PC-9 (cell line): ENCODE data around the gene TTL. TPM values are rescaled to one million over a fixed set of nuclear protein-coding genes. Genes with fewer than 3 reads are reported as not detected.
A peak's percentile ranks its signal among the peaks of the same experiment; 100 is the strongest.
"Not testable (repeated sequence)": the region's sequence is repeated elsewhere in the genome, so short reads cannot be mapped to it uniquely, and the experiment has no call there.

Experiments
- BruUV-seq: library from RNA; stranded (reverse); fragments of 400-500 nt; replicated peaks from 2 replicates; lab custom pipeline; 2021; lab: Mats Ljungman, UMichigan
- CTCF ChIA-PET: fragments of 300-600 bp; sonication (Branson Sonifier 250); formaldehyde crosslinking; loops from one replicate; lab custom pipeline; 2022; ENCODE audit warnings: antibody characterized with exemption; lab: Charles Lee
- POLR2A ChIA-PET: fragments of 300-600 bp; sonication (Branson Sonifier 250); formaldehyde crosslinking; loops from one replicate; lab custom pipeline; 2022; ENCODE audit warnings: antibody characterized with exemption; ENCODE audit not compliant: unreplicated experiment; lab: Charles Lee
- DNase-seq, 2 experiments: peaks; one replicate each; pipeline versions ENCODE4 v3.0.0 to v3.0.0-alpha.2; 2015 to 2022; ENCODE audit warnings: mixed read lengths in 1 of 2
- H2AFZ ChIP-seq: fragments of 200-600 bp; sonication (generic); 2 replicates; pipeline ENCODE4 v1.8.1; 2017; ENCODE audit warnings: antibody characterized with exemption
- H3F3A ChIP-seq: fragments of 200-600 bp; sonication (generic); 2 replicates; pipeline ENCODE4 v1.8.1; 2017; ENCODE audit warnings: antibody characterized with exemption, mild to moderate bottlenecking, low read depth; ENCODE audit not compliant: insufficient read depth
- H3K27ac ChIP-seq: fragments of 200-600 bp; sonication (generic); 2 replicates; pipeline ENCODE4 v1.6.1; 2016; ENCODE audit warnings: mixed run types
- H3K27me3 ChIP-seq: fragments of 200-600 bp; sonication (generic); 2 replicates; pipeline ENCODE4 v1.6.1; 2016; ENCODE audit warnings: low read depth, mixed run types; ENCODE audit not compliant: insufficient read depth
- H3K36me3 ChIP-seq: fragments of 200-600 bp; sonication (generic); 2 replicates; pipeline ENCODE4 v1.6.1; 2016; ENCODE audit warnings: low read depth, mixed run types
- H3K4me1 ChIP-seq: fragments of 200-600 bp; sonication (generic); replicated peaks from 2 replicates; pipeline ENCODE4 v1.6.1; 2016; ENCODE audit warnings: mixed run types; ENCODE audit not compliant: insufficient read depth
- H3K4me2 ChIP-seq: fragments of 200-600 bp; sonication (generic); 2 replicates; pipeline ENCODE4 v1.6.1; 2017; ENCODE audit warnings: mixed run types
- H3K4me3 ChIP-seq: fragments of 200-600 bp; sonication (generic); 2 replicates; pipeline ENCODE4 v1.6.1; 2016; ENCODE audit warnings: mixed run types
- H3K79me2 ChIP-seq: fragments of 200-600 bp; sonication (generic); 2 replicates; pipeline ENCODE4 v1.6.1; 2017; ENCODE audit warnings: low read depth, mixed run types
- H3K9me2 ChIP-seq: fragments of 200-600 bp; sonication (generic); 2 replicates; pipeline ENCODE4 v1.8.1; 2017; ENCODE audit warnings: mild to moderate bottlenecking; ENCODE audit not compliant: insufficient read depth
- H3K9me3 ChIP-seq: fragments of 200-600 bp; sonication (generic); 2 replicates; pipeline ENCODE4 v1.8.1; 2016; ENCODE audit warnings: low read depth; ENCODE audit not compliant: insufficient read depth
- H4K20me1 ChIP-seq: fragments of 200-600 bp; sonication (generic); 2 replicates; pipeline ENCODE4 v1.8.1; 2017; ENCODE audit not compliant: insufficient read depth
- EZH2 ChIP-seq: fragments of 200-600 bp; sonication (generic); IDR thresholded peaks from 2 replicates; pipeline ENCODE4 v1.8.0; 2017; ENCODE audit warnings: antibody characterized with exemption, low read depth
- intact Hi-C: fragments of 100-400 bp; cut with micrococcal nuclease; formaldehyde crosslinking; loops from one replicate; pipeline ENCODE4 v1.10.0; 2022; ENCODE audit not compliant: unreplicated experiment
- total RNA-seq: library from RNA; stranded (reverse); gene quantifications from 2 replicates; pipeline ENCODE4 v1.2.3, GENCODE V29; 2021
- TF ChIP-seq, protein P1 (sequence below): fragments of 200-600 bp; sonication (generic); conservative IDR thresholded peaks from 2 replicates; pipeline ENCODE4 v1.6.1; 2017; ENCODE audit warnings: mixed run types, antibody characterized with exemption, mild to moderate bottlenecking, moderate library complexity

The TTL gene
- total RNA-seq, 1 experiment from 2014 or later, result 25.4 TPM

DNA sequence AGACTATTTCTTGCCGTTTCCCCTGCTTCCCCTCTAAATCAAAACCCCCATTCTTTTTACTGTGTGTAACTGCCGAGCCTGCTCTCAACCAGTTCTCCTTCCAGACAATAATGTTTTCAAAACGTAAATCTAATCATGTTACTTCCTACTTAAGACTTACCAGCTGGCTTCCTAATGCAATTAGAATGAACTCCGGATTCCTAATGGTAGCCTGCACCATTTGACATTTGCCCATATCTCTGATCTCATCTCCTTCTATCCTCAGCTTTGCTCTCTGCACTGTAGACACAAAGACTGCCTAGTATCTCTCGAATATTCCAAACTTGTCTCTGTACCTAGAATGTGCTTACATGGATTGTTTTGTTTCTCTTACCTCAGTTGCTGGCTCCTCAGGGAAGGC lies 12.9 kb downstream of the TTL start:
- TF ChIP-seq, protein P1, sequence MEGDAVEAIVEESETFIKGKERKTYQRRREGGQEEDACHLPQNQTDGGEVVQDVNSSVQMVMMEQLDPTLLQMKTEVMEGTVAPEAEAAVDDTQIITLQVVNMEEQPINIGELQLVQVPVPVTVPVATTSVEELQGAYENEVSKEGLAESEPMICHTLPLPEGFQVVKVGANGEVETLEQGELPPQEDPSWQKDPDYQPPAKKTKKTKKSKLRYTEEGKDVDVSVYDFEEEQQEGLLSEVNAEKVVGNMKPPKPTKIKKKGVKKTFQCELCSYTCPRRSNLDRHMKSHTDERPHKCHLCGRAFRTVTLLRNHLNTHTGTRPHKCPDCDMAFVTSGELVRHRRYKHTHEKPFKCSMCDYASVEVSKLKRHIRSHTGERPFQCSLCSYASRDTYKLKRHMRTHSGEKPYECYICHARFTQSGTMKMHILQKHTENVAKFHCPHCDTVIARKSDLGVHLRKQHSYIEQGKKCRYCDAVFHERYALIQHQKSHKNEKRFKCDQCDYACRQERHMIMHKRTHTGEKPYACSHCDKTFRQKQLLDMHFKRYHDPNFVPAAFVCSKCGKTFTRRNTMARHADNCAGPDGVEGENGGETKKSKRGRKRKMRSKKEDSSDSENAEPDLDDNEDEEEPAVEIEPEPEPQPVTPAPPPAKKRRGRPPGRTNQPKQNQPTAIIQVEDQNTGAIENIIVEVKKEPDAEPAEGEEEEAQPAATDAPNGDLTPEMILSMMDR, result no peak
- no peak for TF ChIP-seq EZH2
- H3K27ac ChIP-seq, result no peak overlapping the region
- no peaks in the 10 kb centered on the region for H3K9me2 ChIP-seq
- ChIA-PET CTCF (no interaction called here), POLR2A (no interaction called here)
- H3F3A ChIP-seq, result peaks cover 11% of the 10 kb centered on the region; the same call in 1 of the 2 replicates
- no peak overlapping the region for H3K4me2 ChIP-seq
- peaks cover 14% of the 10 kb centered on the region for H3K4me1 ChIP-seq
- 0 out of 2 replicates have a peak, but pooled peaks cover 3% of the 10 kb centered on the region for H3K79me2 ChIP-seq
- no peaks in the 10 kb centered on the region for H3K9me3 ChIP-seq
- no peaks in the 10 kb centered on the region; the same call in 1 of the 2 replicates for H3K36me3 ChIP-seq
- H4K20me1 ChIP-seq, result no peaks in the 10 kb centered on the region
- no peaks in the 10 kb centered on the region for H3K27me3 ChIP-seq
- DNase-seq, result no peak
- BruUV-seq, result no TSS peak
- no peak overlapping the region for H3K4me3 ChIP-seq
- intact Hi-C loops, result no loop called here
- no peak overlapping the region for H2AFZ ChIP-seq

DNA sequence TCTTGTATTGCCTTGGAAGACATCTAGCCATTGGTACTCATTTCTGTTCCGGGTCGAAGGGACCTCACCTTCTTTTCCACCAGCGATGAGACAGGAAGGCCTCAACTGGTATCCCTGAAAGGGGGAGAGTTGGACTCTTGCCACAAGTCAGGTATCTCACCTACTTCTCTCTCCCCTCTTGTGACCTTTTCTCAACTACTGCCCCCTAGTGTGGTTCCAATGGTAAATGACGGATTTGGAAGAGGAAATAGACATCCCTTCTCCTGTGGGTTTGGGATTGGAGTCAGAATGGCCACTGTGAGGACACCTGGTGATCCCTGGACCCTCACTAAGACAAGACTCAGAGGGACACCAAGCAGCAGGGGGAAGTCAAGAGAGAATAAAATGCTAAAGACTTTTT lies 13.9 kb downstream of the TTL start:
- H3K27ac ChIP-seq, BruUV-seq, H3K79me2 ChIP-seq, H4K20me1 ChIP-seq, H3K4me3 ChIP-seq, H2AFZ ChIP-seq, POLR2A ChIA-PET, H3K9me3 ChIP-seq, CTCF ChIA-PET, DNase-seq, intact Hi-C loops, H3K36me3 ChIP-seq, H3K4me2 ChIP-seq, H3K27me3 ChIP-seq, H3K9me2 ChIP-seq: not testable (repeated sequence)
- Histone ChIP-seq H3K4me1 (peaks cover 14% of the 10 kb centered on the region), H3F3A (peaks cover 11% of the 10 kb centered on the region; the same call in 1 of the 2 replicates)

DNA sequence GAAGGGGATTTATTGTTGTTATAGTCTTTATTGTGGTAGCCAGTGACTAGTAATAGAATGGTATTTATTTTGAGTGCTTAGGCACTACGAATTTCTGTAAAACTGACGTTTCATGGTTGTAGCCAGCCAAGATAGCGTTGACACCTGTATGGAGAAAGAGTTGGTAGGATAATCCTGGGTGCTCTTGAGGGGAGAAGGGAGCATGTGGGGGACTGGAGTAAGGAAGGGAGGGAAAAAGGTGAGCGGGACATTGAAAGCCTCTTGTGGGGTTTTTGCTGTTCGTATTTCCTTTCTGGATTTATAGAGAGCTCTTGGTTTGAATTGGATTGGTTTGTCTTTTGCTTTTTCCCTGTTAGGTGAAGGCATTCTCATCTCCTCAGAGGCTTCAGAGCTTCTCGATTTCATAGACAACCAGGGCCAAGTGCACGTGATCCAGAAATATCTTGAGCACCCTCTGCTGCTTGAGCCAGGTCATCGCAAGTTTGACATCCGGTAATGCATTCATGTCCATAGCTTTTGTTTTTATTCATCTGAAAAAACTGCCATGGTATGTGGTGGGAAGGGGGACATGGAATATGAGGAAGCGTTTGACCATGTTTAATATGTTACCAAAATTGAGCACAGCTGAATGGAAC lies 19.0 kb downstream of the TTL start:
- H3K9me3 ChIP-seq, H3K27me3 ChIP-seq, BruUV-seq, H3K79me2 ChIP-seq, H3K4me3 ChIP-seq, H3K27ac ChIP-seq, H3K9me2 ChIP-seq, H3K4me2 ChIP-seq, H3F3A ChIP-seq, H2AFZ ChIP-seq, H4K20me1 ChIP-seq, H3K4me1 ChIP-seq, H3K36me3 ChIP-seq, POLR2A ChIA-PET: not testable (repeated sequence)
- intact Hi-C loops, result loop anchor here (5.0 kb wide), 1 partner anchor 244 kb away; the partner anchor contains the start of gene ZC3H8
- TF ChIP-seq, protein P1, result peak; percentile 55
- CTCF ChIA-PET, result interaction anchor here (1.4 kb wide), 1 partner anchor 379 kb away, joined by 3 read pairs; no protein-coding TSS in a partner anchor
- DNase-seq, result peak in 1 of 2 experiments; percentile 29

DNA sequence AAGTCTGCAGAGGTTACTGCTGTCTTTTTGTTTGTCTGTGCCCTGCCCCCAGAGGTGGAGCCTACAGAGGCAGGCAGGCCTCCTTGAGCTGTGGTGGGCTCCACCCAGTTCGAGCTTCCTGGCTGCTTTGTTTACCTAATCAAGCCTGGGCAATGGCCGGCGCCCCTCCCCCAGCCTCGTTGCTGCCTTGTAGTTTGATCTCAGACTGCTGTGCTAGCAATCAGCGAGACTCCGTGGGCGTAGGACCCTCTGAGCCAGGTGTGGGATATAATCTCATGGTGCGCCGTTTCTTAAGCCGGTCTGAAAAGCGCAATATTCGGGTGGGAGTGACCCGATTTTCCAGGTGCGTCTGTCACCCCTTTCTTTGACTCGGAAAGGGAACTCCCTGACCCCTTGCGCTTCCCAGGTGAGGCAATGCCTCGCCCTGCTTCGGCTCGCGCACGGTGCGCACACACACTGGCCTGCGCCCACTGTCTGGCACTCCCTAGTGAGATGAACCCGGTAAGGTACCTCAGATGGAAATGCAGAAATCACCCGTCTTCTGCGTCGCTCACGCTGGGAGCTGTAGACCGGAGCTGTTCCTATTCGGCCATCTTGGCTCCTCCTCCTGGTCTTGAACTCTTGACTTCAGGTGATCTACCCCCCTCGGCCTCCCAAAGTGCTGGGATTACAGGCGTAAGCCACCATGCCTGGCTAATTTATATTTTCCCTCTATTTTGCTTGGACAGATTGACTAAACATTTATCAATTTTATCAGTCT lies 27.5 kb downstream of the TTL start:
- H3K4me3 ChIP-seq, DNase-seq, H4K20me1 ChIP-seq, H3K27me3 ChIP-seq, H3K9me3 ChIP-seq, H3K79me2 ChIP-seq, H3K36me3 ChIP-seq, intact Hi-C loops, H3K27ac ChIP-seq, H3K9me2 ChIP-seq, H2AFZ ChIP-seq, CTCF ChIA-PET, H3F3A ChIP-seq, H3K4me2 ChIP-seq, BruUV-seq, H3K4me1 ChIP-seq: not testable (repeated sequence)
- POLR2A ChIA-PET, result interaction anchor here (0.7 kb wide), 1 partner anchor 19 kb away, joined by 3 read pairs; no protein-coding TSS in a partner anchor
